Neural progenitor cell (in vitro differentiated cells): ENCODE data around the gene SYNPR.

Experiments used
- EZH2 ChIP-seq: fragments of 200-600 bp; sonication (generic); IDR thresholded peaks from 2 replicates; pipeline ENCODE4 v1.6.1; 2017; ENCODE audit warnings: antibody characterized with exemption, mild to moderate bottlenecking, moderate library complexity
- EZH2phosphoT487 ChIP-seq: fragments of 200-600 bp; sonication (generic); IDR thresholded peaks from 2 replicates; pipeline ENCODE4 v1.6.1; 2017; ENCODE audit warnings: antibody characterized with exemption
- TF ChIP-seq, protein P1 (sequence below): fragments of 200-600 bp; sonication (generic); IDR thresholded peaks from 2 replicates; pipeline ENCODE4 v1.5.1; 2017; ENCODE audit warnings: antibody characterized with exemption, mild to moderate bottlenecking

DNA sequence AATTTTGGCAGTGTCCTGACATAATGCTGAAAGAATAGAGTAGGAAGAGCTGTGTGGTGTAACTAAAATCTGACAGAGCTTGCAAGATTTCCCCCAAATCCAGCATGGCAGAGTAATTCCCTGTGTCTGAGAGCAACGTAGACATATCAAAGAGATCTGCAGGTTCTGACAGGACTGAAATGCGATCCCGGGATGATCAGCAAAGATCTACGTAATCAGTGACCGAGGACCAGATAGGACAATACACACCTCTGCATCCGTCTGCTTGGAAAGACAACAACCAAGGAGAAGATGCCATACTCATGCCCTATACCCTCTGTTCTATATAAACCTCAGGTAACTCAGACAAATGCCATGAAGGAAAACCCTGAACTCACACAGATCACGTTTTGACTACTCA, 26.6 kb upstream of the SYNPR start:
- TF ChIP-seq EZH2 (no peak), EZH2phosphoT487 (no peak)
- TF ChIP-seq, protein P1, sequence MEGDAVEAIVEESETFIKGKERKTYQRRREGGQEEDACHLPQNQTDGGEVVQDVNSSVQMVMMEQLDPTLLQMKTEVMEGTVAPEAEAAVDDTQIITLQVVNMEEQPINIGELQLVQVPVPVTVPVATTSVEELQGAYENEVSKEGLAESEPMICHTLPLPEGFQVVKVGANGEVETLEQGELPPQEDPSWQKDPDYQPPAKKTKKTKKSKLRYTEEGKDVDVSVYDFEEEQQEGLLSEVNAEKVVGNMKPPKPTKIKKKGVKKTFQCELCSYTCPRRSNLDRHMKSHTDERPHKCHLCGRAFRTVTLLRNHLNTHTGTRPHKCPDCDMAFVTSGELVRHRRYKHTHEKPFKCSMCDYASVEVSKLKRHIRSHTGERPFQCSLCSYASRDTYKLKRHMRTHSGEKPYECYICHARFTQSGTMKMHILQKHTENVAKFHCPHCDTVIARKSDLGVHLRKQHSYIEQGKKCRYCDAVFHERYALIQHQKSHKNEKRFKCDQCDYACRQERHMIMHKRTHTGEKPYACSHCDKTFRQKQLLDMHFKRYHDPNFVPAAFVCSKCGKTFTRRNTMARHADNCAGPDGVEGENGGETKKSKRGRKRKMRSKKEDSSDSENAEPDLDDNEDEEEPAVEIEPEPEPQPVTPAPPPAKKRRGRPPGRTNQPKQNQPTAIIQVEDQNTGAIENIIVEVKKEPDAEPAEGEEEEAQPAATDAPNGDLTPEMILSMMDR: no peak
